T1000 (cell line): ENCODE data around the gene CHRM2.

ENCODE experiments used
- DNase-seq: peaks from one replicate; lab custom pipeline; 2025; ENCODE audit warnings: mixed read lengths; lab: John Stamatoyannopoulos, UW

CHRM2 gene

GRCh38 chr7:136894789-136895188, 26.3 kb downstream of the CHRM2 start:
- DNase-seq = no peak

GRCh38 chr7:136897676-136898075, 29.2 kb downstream of the CHRM2 start:
- no peak for DNase-seq

DNA sequence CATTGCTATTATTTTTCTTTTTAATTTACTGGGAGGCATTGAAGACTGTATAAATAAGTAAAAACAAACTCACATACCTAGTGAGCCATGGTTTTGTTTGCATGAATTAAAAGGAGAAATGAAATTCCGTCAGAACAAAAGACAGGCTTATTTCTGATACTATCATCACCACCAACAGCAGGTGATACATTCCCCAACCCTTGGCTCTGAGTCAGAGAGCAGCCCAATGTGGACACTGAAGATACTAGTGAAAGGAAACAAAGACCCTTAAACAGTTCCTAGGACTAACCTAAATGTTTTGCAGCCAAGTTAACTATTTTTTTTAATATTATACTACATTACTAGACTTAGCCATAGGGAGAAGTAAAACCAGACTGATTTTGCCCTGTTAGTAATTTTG, 31.6 kb downstream of the CHRM2 start:
- no peak for DNase-seq

DNA sequence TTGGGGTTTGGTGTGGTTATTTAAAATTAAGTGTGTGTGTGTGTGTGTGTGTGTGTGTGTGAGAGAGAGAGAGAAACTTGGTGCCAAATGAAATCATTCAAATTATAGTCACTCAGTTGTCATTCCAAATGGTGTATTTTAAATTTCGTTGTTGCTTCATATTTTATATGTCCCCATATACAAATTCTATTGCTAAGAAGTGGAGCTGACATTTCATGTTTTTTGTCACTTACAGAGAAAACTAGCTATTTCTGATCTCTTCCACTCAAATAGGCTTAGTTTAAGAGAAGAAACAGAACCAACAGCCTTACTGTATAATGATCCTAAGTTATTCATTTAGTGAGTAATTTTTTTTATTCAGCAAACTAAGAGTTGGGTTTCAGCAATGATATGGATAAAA, 42.3 kb downstream of the CHRM2 start:
- DNase-seq = no peak

DNA sequence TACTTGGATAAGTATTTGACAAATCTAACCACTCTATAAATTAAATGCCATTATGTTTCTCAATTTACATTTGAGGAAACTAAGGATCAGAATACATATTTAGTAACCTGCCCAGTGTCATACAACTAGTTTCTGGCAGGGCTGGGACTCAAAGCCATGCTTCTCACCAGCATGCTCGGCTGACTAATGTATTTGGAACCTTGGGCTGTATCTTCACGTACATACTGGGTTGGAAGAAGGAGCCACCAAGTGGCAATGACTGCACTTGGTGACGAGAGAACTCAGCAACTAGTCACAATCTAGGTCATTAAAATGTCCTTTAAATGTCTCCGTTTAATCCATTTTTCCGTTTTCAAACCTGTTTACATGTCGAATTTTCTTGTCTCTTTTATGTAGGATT, 42.9 kb downstream of the CHRM2 start:
- DNase-seq = no peak

DNA sequence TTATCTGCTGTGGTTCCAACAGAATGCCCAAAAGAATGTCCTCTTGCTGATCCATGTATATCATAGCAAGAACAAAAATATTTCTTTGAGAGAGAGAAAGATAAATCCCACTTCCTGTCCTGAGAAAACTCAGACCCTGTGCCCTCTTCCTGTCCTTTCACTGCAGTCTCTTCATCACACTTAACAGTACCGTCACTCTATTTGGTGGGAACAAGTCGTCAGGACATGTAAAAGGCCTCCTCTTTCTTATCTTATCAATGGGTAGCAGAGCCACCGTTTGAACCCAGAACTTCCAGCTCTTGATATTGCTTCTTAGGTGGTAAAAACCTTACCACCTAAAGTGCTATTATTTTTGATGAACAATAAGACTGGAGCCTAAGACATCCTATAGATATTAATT, 43.9 kb downstream of the CHRM2 start:
- DNase-seq = no peak

DNA sequence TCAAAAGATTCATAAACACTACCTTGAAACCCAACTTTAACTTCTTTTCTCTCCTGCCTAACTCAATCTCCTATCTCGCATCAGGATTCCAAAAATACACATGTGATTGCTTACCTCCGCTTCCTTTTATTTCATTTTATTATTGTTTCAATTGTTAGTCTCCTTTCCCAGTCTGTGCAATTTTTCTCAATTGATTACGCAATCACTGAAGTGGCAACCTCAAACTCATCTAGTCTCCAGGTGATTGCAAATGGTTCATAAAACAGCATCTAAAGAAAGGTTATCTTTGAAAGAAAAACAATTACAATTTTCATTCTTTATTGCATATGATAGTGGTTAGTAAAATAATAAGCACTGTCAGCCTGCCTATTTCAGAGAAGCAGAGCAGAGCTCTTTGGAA, 45.6 kb downstream of the CHRM2 start:
- DNase-seq = no peak

DNA sequence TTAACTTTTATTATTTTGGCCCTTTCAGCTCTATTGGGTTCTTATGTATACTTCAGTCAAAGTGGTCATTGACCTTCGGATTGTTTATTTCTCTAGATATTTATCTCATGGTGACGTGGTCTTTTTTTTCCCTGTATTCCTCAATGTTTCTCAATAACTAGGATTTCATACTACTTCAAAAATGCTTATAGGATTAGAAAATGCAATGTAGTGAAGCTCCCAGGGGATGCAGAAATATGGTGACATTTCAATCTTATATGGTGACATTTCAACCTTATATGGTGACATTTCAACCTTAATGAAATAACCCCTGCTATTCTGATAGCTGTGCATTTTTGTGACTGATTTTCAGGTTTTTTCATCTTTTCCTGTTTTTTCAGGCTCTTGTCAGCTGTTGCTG, 51.4 kb downstream of the CHRM2 start:
- no peak for DNase-seq

DNA sequence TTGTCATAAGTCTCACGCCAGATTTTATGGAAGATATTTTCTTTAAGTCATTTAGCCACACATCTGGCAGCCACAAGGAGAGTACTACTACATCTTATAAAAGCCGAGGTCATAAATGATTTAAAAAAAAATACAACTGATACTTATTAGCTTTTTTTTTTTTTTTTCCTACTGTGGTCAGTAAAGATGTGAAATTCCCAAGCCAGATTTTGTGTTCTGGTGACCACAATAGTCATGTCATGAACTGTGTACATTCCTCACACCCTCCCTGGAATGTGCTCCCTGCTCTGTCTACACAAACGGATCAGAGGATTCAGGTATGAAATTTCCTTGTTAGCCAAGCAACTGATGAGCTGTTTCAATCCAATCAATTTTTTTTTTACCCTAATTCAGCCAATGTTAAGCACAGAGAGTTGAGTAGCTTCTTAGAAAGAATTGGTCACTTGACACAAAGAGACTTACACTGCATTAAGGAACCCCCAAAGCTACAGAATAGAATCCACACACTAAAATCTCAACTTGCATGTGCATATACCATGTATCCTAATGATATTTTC, 54.7 kb downstream of the CHRM2 start:
- no peak for DNase-seq

- no peak for DNase-seq
These were observed 56.6 kb downstream of the CHRM2 start for GRCh38 chr7:136925044-136925443.

GRCh38 chr7:136925556-136925955, 57.1 kb downstream of the CHRM2 start:
- DNase-seq = no peak

GRCh38 chr7:136931169-136931867, 62.9 kb downstream of the CHRM2 start:
- no peak for DNase-seq

DNA sequence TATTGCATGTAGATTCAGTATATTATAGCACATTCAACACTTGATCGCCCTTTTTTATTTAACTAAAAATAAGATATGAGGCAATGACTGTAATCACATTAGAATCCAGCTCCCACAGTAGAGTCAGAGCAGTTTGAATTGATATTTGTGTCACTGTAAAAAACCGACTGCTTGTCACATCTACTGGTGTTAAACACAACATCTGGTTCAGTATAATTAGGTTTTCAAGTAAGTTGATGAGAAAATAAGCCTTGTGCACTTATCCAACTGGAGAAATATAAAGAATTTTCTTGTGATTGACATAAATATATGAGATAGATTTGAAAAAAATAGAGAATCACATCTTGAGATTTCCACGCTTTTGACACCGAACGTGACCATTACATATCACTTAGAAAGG, 69.0 kb downstream of the CHRM2 start:
- DNase-seq = no peak

DNA sequence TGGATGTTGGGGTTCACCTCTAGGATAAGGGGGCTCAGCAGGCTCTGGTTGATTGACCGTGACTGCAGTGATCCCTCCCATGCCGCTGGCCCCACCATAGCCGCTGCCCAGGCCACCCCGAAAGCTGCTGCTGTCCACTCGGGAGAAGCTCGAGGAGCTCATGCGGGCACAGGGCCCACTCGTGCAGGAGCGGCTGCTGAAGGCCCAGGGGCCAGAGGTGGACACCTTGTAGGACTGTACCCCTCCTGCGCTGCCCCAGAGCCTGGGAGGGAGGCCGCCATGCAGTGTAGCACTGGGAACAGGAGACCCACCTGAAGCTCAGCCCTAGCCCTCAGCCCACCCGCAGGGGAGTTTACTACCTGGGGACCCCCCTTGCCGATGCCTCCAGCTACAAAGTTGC, 70.0 kb downstream of the CHRM2 start:
- no peak for DNase-seq

DNA sequence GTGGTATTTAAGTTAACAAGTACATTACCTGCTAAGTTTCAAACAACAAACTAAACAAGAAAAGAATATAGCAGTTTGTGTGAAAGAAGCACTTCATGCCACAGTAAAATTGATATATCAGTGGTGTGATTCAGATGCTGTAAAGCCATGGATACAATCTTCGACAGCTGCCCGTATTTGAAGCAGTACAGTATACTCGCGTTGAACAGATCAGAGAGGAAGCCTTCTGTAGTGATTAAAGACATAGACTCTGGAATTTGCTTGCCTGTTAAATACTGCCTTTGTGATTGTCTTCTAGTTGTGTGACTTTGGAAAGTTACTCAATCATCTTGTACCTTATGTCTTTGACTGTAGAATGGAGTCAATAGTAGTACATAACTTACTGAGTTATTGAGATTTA, 71.7 kb downstream of the CHRM2 start:
- DNase-seq = no peak

DNA sequence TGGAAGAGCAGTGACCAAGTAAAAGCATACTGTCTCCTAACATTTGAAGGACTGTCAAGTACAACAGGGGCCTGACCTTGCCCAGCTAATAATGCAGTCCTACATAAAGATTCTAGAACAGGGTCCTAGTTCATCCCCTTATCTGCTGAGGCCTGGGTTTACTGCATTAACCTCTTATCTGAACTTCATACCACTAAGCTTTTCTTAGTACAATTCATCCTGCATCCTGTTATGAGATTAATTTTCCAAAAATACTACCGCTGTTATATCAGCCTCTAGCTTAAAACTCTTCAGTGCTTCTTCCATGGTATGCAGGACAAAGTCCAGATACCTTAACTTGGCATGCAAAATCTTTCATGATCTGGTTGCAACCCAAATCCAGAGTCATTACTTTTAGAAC, 72.5 kb downstream of the CHRM2 start:
- no peak for DNase-seq

DNA sequence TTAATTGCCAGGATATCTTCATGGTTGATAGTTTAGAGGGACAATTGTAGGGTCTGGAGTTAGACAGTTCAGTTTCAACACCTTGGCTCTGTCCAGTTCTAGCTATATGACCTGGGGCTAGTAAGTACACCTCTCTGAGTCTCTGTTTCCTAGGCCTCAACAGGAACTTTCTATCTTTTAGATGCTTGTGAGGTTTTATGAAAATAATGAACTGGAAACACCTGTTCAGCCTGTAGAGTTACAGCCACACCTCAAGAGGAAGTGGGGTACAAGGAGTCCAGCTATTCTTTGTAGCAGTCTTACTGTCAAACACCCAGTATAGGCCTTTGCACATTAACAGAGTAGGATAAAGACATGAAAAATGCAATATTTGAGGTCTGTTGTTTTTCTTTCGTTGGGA, 73.4 kb downstream of the CHRM2 start:
- no peak for DNase-seq

DNA sequence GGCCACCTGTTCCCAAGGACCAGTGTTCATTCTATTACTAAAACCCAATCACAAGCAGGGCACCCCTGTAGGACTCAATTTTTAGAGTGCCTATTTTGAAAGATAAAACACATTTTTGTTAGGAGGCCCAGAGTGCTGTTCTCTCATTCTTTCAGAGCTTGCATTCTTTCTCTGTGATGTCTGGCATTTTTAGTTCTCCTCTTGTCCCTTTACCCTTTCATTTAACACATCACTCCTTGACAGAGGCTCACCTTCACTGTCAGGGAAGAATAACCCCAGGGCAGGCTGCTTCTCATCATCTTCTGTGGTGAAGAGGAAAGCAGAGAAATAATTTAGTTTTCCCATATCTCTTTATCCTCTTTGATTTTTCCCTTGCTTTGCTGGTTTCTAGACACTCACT, 73.9 kb downstream of the CHRM2 start:
- no peak for DNase-seq

DNA sequence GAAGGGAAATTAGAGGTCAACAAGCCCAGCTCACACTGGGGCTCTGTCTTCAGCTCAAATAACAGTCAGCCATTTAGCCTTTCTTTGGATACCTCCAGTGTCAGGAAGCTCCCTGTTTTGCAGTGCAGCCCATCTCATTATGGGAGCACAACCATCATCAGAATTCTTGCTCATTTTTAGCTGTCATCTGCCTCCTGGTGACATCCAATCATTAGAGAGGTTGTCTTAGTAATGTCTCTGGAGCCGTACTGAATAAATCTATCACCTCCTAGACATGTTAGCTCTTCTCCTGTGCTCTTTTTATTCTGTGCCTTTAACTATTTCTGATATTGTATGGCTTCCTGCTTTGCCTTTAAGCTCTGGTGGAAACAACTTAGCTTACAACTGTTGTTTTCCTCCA, 74.5 kb downstream of the CHRM2 start:
- DNase-seq = no peak

DNA sequence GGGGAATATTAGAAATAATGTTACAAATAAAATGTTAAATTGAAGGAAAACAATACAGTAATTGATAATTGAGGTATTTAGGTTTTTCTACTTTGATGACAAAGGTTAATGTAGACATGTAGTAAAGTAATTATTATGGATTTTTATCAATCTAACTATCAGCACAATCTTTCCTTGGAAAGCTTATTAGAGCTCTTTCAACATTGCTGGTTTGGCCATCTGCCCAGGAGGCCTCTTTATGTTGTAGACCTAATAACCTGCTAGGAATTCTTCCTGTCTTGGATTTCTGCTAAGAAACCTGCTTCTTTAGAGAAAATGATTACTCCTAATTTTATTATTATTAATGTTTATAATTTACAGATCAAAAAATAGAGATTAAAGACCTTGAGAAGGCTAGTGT, 78.9 kb downstream of the CHRM2 start:
- no peak for DNase-seq

- DNase-seq = no peak
These were observed 81.9 kb downstream of the CHRM2 start for GRCh38 chr7:136950331-136950730.

DNA sequence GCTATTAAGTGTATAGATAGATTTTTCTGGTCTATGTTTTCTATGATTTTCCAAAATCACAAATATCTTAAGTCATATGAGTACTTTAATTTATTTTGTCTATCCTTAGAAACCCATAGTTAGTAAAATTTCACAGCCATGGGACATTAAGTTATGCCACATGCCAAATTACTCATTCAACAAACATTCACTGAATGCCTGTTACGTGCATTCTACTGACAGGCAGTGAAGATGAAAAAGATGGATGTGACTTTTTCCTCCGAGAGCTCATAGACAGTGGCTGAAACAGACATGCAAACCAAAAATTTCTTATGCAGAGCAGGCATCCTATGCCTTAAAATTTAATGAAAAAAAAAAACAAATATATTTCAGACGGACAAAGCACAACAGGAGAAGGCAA, 84.9 kb downstream of the CHRM2 start:
- no peak for DNase-seq

DNA sequence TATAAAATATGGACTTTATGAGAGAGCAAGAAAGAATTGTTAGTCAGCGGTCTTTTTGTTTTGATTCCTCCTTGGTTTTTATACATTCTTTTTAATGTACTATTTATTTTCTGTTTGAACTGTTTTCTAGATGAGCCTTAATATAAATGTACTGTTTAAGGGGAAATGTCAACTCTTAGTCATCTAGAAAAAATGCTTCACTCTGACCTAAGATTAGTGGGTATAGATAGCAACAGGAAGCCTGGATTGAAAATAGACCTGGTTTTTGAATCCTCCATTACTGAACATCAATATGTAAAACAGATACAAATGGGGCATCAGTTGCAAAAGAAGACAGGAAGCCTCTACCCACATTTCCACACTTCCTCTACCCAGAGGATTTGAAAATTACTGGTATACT, 87.8 kb downstream of the CHRM2 start:
- no peak for DNase-seq

GRCh38 chr7:136956671-136957070, 88.2 kb downstream of the CHRM2 start:
- no peak for DNase-seq
